DMS153 treated with DMSO at 0.1 percent for 48 hours (cell line): ENCODE measurements around the gene SPHKAP.
"Not testable (repeated sequence)": the region's sequence is repeated elsewhere in the genome, so short reads cannot be mapped to it uniquely, and the experiment has no call there.

Experiments
- DNase-seq: peaks from one replicate; lab custom pipeline; 2025; ENCODE audit not compliant: unreplicated experiment; lab: John Stamatoyannopoulos, UW

SPHKAP gene

GRCh38 chr2:228181098-228182019, at the start of gene SPHKAP:
SPHKAP (minus strand) TSS chr2:228181687; CDS start chr2:228181598, 89 bp downstream.
- no peak for DNase-seq

GRCh38 chr2:228227466-228227865, 46.0 kb upstream of the SPHKAP start:
- DNase-seq: no peak

- no peak for DNase-seq
Measured at GRCh38 chr2:228224410-228224809, 42.9 kb upstream of the SPHKAP start.

- not testable (repeated sequence) for DNase-seq
Measured at GRCh38 chr2:228218593-228218992, 37.1 kb upstream of the SPHKAP start.

GRCh38 chr2:228197504-228197903, 16.0 kb upstream of the SPHKAP start:
- no peak for DNase-seq

- peak; percentile 45 for DNase-seq
Measured at GRCh38 chr2:228180181-228181097, 1.0 kb downstream of the SPHKAP start.

GRCh38 chr2:228167290-228167689, 14.2 kb downstream of the SPHKAP start:
- no peak for DNase-seq

- DNase-seq: no peak
Measured at GRCh38 chr2:228164718-228165117, 16.8 kb downstream of the SPHKAP start.

GRCh38 chr2:228157841-228158240, 23.6 kb downstream of the SPHKAP start:
- no peak for DNase-seq

- no peak for DNase-seq
Measured at GRCh38 chr2:228144961-228145360, 36.5 kb downstream of the SPHKAP start.

GRCh38 chr2:228140934-228141528, 40.5 kb downstream of the SPHKAP start:
- no peak for DNase-seq

- no peak for DNase-seq
Measured at GRCh38 chr2:228136027-228136426, 45.5 kb downstream of the SPHKAP start.

- no peak for DNase-seq
Measured at GRCh38 chr2:228135300-228135699, 46.2 kb downstream of the SPHKAP start.

GRCh38 chr2:228131833-228132232, 49.7 kb downstream of the SPHKAP start:
- no peak for DNase-seq

GRCh38 chr2:228126401-228126800, 55.1 kb downstream of the SPHKAP start:
- no peak for DNase-seq

GRCh38 chr2:228118940-228119339, 62.5 kb downstream of the SPHKAP start:
- no peak for DNase-seq

- DNase-seq: no peak
Measured at GRCh38 chr2:228107846-228108245, 73.6 kb downstream of the SPHKAP start.

- DNase-seq: no peak
Measured at GRCh38 chr2:228105526-228106250, 75.8 kb downstream of the SPHKAP start.

GRCh38 chr2:228104215-228104614, 77.3 kb downstream of the SPHKAP start:
- DNase-seq: no peak

GRCh38 chr2:228103379-228103778, 78.1 kb downstream of the SPHKAP start:
- DNase-seq: no peak

- no peak for DNase-seq
Measured at GRCh38 chr2:228102949-228103348, 78.5 kb downstream of the SPHKAP start.
